K562 treated with DMSO at 1 percent for 24 hours (cell line): ENCODE data around the gene TMEM170A. TPM values are rescaled to one million over a fixed set of nuclear protein-coding genes. Genes with fewer than 3 reads are reported as not detected.

Experiments
- total RNA-seq: library from RNA; unstranded; fragments of 300-600 nt; gene quantifications from 2 replicates; pipeline ENCODE4 v1.2.3, GENCODE V29; 2022; ENCODE audit warnings: low read depth; ENCODE audit not compliant: insufficient read depth

The TMEM170A gene
- total RNA-seq: 19.0 and 21.7 TPM in 2 replicates

DNA sequence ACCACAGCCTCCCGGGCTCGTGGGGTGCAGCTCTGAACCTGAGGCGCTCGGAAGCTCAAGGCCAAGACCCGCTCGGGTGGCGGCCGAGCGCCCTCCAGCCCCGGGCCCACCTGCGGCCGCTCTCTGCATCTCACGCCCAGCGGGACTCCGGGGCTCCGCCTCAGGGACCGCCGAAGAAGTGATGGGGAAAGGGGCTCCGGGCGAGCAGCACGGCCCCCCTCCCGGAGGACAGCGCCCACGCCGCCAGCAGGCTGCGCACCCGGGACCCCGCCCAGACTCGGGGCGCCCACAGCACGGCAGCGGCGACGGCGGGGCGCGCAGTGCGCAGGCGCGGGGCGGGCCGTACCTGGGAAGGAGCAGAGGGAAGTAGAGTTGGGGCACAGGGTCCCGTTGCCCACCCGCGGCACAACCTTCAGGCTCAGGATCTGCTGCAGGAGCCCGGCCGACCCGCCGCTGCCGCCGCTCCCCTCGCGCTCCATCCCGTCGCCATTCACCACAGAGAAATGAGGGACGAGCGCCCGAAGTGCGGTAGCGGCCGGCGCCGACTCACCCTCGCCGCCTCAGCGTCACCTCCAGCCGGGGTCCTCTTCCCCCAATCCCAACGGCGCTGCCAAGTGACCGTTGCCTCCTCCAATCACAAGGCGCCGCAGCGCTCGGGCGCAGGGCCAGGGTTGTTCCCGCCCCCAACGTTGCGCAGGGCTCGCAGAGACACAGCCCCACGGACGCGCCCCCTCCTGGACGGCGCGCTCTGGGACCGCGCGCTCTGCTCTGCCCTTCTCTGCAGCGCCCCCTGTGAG, at the start of gene TMEM170A:
Gene TMEM170A, minus strand, starts transcription at position 568 of the 797 bp plus-strand sequence. Its CDS starts 89 bp downstream, at position 479.

GRCh38 chr16:75495076-75495674, 30.7 kb upstream of the TMEM170A start, which contains the start of gene CHST6:
CHST6 (minus strand) TSS chr16:75495441; CDS start chr16:75479828, 15,613 bp downstream.

DNA sequence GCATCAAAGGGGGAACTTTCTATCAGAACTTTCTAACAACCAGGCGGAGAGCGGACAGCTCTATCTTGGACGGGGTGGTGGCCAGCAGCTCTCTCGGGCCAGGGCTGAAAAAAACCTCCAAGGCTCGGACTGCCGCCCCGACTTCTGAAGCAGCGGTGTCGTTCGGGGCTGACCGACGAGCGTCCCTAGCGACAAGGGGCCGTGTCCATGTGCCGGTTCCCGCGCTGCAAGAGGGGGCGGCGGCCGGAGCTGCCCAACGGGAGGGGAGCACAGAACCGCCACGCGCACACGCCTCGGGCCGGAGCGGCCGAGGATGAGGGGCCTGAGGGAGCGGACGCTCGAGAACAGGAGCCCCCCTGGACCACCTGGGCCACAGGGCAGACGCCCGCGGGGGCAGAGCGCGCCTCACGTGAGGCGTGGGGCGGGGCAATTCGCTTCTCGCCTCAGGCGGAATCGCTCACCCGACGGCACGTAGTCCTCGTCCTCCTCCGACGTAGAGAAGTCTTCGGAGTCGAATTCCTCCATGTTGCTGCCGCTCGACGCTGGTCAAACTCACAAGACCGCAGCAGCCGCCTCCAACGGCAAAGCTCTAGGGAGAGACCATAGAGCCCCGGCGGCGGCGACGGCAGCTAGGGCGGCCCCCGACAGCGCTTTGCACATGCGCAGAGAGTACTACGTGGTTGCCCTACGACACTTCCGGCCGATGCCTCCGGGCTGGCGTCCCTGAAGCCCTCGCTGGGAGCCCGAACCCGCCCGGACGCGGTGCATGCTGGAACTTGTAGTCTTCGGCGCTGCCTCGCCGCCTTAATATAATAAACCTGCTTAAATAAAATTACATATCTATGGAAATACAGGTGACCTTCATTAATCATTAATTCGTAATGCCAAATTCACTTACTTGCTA, 31.4 kb downstream of the TMEM170A start, which contains the start of gene CFDP1:
Gene CFDP1, minus strand, starts transcription at position 676 of the 904 bp plus-strand sequence. Its CDS starts 151 bp downstream, at position 525.

Other genes with a start within 250 kb of the TMEM170A start
- not detected in 2 replicates for gene CTRB1, start 245.7 kb downstream of the TMEM170A start, total RNA-seq
- gene BCAR1, start 213.1 kb downstream of the TMEM170A start, total RNA-seq: 36.5 and 37.7 TPM in 2 replicates
- 16.5 and 21.6 TPM in 2 replicates for gene CFDP1, start 31.2 kb downstream of the TMEM170A start, total RNA-seq
- gene CHST6, start 30.8 kb upstream of the TMEM170A start, total RNA-seq: not detected in 2 replicates
- gene CHST5, start 71.4 kb upstream of the TMEM170A start, total RNA-seq: not detected in 2 replicates
- gene TMEM231, start 91.6 kb upstream of the TMEM170A start, total RNA-seq: 9.0 and 10.7 TPM in 2 replicates
- 165 and 183 TPM in 2 replicates for gene GABARAPL2, start 101.7 kb upstream of the TMEM170A start, total RNA-seq
- 31.7 and 35.8 TPM in 2 replicates for gene ADAT1, start 158.6 kb upstream of the TMEM170A start, total RNA-seq
- gene KARS1, start 183.0 kb upstream of the TMEM170A start, total RNA-seq: 112 and 125 TPM in 2 replicates
- gene TERF2IP, start 183.1 kb upstream of the TMEM170A start, total RNA-seq: 105 and 107 TPM in 2 replicates
- not detected in 2 replicates for gene CPHXL2, start 212.3 kb upstream of the TMEM170A start, total RNA-seq
- not detected in 2 replicates for gene DUXB, start 236.8 kb upstream of the TMEM170A start, total RNA-seq